Measurements from ENCODE around the gene AFF3. TPM values are rescaled to one million over a fixed set of nuclear protein-coding genes. Genes with fewer than 3 reads are reported as not detected.

Gene AFF3
- total and polyA plus RNA-seq, 2 of the 8 experiments (the other 6 are each of a cell fraction or from before 2014, with no cell fraction given), result 0.27 to 3.0 TPM

- no peak overlapping the region for H3K23ac ChIP-seq (ENCODE audit: insufficient read length)
- H3K27ac ChIP-seq (ENCODE audit: low read depth, low read length), result no peak overlapping the region
- no peak overlapping the region for H2AFZ ChIP-seq (ENCODE audit: low read length)
- FAIRE-seq (no peak), DNase-seq (ENCODE audit: low read depth in 1 of 2, low spot score in 2 of 2) (no peak)
- H4K20me1 ChIP-seq (replicated peaks in 1 of 2; ENCODE audit: control insufficient read depth in 1 of 2, insufficient read depth in 2 of 2, low read length in 2 of 2), result no peaks in the 10 kb centered on the region
- no peaks in the 10 kb centered on the region for H3K9me3 ChIP-seq (ENCODE audit: insufficient read depth in 2 of 2, low read depth in 1 of 2, low read length in 1 of 2)
- no peak overlapping the region for H3K56ac ChIP-seq (replicated peaks; ENCODE audit: insufficient read length, low read depth, low read length)
- H2BK5ac ChIP-seq (ENCODE audit: low read depth, low read length), result no peak overlapping the region
- H3K4me3 ChIP-seq (ENCODE audit: extremely low read depth in 1 of 4, insufficient read depth in 2 of 4, low read depth in 3 of 4, low read length in 4 of 4), result no peak overlapping the region
- no peak overlapping the region for H4K8ac ChIP-seq (ENCODE audit: extremely low read depth, insufficient read depth, low read length)
- H3K36me3 ChIP-seq (ENCODE audit: control insufficient read depth in 2 of 4, insufficient read depth in 4 of 4, low read length in 3 of 4), result no peaks in the 10 kb centered on the region
- TF ChIP-seq POLR2A (IDR thresholded peaks at IDR 0.05; ENCODE audit: control extremely low read depth in 1 of 2, low read depth in 2 of 2, low read length in 2 of 2) (no peak), TEAD4 (IDR thresholded peaks at IDR 0.05; ENCODE audit: low read depth, low read length) (no peak), GTF2F1 (IDR thresholded peaks at IDR 0.05; ENCODE audit: borderline replicate concordance, low read depth, low read length) (no peak), KDM4A (IDR thresholded peaks at IDR 0.05; ENCODE audit: low read depth, low read length, severe bottlenecking) (no peak), MAX (IDR thresholded peaks at IDR 0.05) (no peak), TAF7 (optimal IDR thresholded peaks at IDR 0.05; ENCODE audit: borderline replicate concordance, low read depth, low read length) (no peak)
- H2BK20ac ChIP-seq (ENCODE audit: low read length), result no peak overlapping the region
- no peaks in the 10 kb centered on the region for H3K79me2 ChIP-seq (ENCODE audit: control insufficient read depth in 1 of 2, insufficient read depth in 2 of 2, low read length in 2 of 2)
- no peaks in the 10 kb centered on the region for H3K23me2 ChIP-seq (ENCODE audit: low read depth, low read length)
- no peak overlapping the region for H3K9ac ChIP-seq (replicated peaks in 1 of 4; ENCODE audit: extremely low read depth in 1 of 4, low read depth in 3 of 4, low read length in 3 of 4)
- no peak overlapping the region for H4K5ac ChIP-seq (ENCODE audit: insufficient read length, low read depth, low read length)
- ChIA-PET POLR2A (ENCODE audit: partially characterized antibody) (interaction anchor here (0.7 kb wide), 1 partner anchor 10 kb away, joined by 3 read pairs; no protein-coding TSS in a partner anchor), CTCF (ENCODE audit: partially characterized antibody) (interaction anchor here (1.3 to 1.7 kb wide), 2 partner anchors 9 to 13 kb away, joined by 4 to 5 read pairs; no protein-coding TSS in a partner anchor)
- no peak overlapping the region for H3K14ac ChIP-seq (ENCODE audit: insufficient read length)
- H4K91ac ChIP-seq (replicated peaks; ENCODE audit: insufficient read length, low read length), result no peak overlapping the region
- H2AK5ac ChIP-seq (ENCODE audit: low read depth, low read length), result no peak overlapping the region
- H2BK15ac ChIP-seq (ENCODE audit: low read length), result no peak overlapping the region
- no peak overlapping the region for H2BK12ac ChIP-seq (ENCODE audit: low read depth, low read length)
- no peaks in the 10 kb centered on the region for H3K27me3 ChIP-seq (replicated peaks in 1 of 4; ENCODE audit: control insufficient read depth in 3 of 4, extremely low read depth in 1 of 4, insufficient read depth in 3 of 4, low read length in 3 of 4)
- H3K79me1 ChIP-seq (ENCODE audit: low read depth, low read length), result no peaks in the 10 kb centered on the region
- H3K18ac ChIP-seq (ENCODE audit: extremely low read depth, low read length), result no peak overlapping the region
- no peak overlapping the region for H3K4me2 ChIP-seq (ENCODE audit: insufficient read depth in 1 of 2, low read depth in 2 of 2, low read length in 2 of 2)
- no peaks in the 10 kb centered on the region for H3K4me1 ChIP-seq (replicated peaks in 1 of 4; ENCODE audit: control insufficient read depth in 3 of 4, insufficient read depth in 4 of 4, low read length in 3 of 4)
- no peak overlapping the region for H2BK120ac ChIP-seq (replicated peaks; ENCODE audit: low read depth, low read length)
- H3K4ac ChIP-seq (replicated peaks; ENCODE audit: insufficient read length, low read depth, low read length), result no peak overlapping the region
- whole genome bisulfite sequencing, 2 experiments (ENCODE audit: extremely low coverage in 1 of 2, insufficient coverage in 1 of 2, insufficient read length in 1 of 2, insufficient replicate concordance in 2 of 2, low coverage in 1 of 2, low lambda C conversion rate in 2 of 2, missing lambda C conversion rate in 1 of 2), result 83% methylated on average over 1 of the region's 1 CpG; no CpG with 5 or more reads in 1 of the 2 experiments
These were observed 476.1 kb downstream of the AFF3 start for GRCh38 chr2:99666256-99666655.
